Head of caudate nucleus (tissue), 42 donors: Measurements from ENCODE around the gene NKX3-2.

Experiments used
- DNase-seq, 42 donors: peaks; one replicate each; pipeline versions ENCODE4 v3.0.0 to v3.0.0-alpha.2; 2020 to 2021; ENCODE audit warnings: mixed read lengths in 7 of 42
- intact Hi-C: fragments of 100-400 bp; cut with DNase I; formaldehyde crosslinking; loops from one replicate; pipeline ENCODE4 v1.15.0; 2022

The NKX3-2 gene

GRCh38 chr4:13522282-13523104, 21.8 kb downstream of the NKX3-2 start:
- no peak for DNase-seq
- intact Hi-C loops: no loop called here

GRCh38 chr4:13521047-13521446, 23.3 kb downstream of the NKX3-2 start:
- intact Hi-C loops: no loop called here

DNA sequence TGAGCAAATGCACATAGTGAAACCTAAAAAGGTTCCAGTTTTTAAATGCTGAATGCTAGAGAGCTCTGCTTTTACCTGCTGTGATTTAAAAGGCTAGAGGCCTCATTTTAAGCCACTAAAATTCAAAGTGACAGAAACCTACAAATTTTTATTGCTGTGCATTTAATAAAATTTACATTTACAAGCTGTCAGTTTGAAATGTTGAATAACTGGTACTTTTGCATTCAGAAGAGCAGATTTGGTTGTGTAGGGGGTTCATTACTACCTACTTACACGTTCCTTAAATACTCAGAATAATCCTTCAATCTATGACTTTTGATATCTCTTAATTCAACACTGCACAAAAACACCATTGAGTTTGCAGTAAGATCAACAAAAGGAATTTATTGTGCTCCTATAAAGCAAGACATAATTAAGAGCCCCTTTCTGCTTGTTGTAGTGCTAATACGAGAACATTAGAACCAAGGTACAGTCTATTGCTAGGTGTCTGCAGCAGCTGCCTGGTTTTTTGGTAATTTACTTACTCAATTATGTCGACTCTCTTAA, 27.9 kb downstream of the NKX3-2 start:
- no peak for DNase-seq
- intact Hi-C loops: no loop called here

More at GRCh38 chr4:13521047-13521446, 23.3 kb downstream of the NKX3-2 start:
- no peak for DNase-seq

GRCh38 chr4:13515268-13515667, 29.0 kb downstream of the NKX3-2 start:
- intact Hi-C loops: no loop called here
- no peak for DNase-seq

GRCh38 chr4:13514722-13515121, 29.6 kb downstream of the NKX3-2 start:
- intact Hi-C loops: no loop called here
- DNase-seq: no peak

DNA sequence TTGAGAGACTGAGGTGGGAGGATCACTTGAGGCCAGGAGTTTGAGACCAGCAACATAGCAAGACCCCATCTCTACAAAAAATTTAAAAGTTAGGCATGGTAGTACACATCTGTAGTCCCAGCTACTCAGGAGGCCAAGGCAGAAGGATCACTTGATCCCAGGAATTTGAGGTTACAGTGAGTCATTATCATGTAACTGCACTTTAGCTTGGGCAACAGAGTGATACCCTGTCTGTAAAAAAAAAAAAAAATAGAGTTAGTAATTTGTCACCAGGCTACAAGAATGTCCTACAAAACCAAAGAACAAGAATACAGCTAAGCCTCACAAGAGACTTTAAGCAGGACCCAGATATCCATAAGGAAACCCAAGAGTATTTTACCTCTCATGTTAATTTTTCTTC, 33.2 kb downstream of the NKX3-2 start:
- no peak for DNase-seq
- intact Hi-C loops: no loop called here

DNA sequence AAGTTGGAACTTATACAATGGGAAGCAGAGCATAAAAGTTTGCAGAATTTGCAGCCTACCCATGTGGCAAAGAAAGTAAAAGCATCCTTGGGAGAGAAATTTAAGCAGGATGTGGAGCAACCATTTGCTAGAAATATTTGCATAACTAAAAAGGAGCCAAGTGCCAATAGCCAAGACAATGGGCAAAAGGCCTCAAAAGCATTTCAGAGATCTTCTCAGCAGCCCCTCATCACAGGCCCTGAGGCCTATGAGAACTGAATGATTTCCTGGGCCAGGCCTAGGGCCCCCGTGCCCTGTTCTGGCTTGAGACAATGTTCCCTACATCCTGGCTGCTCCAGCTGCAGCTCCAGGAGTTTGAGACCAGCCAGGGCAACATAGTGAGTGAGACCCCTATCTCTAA, 34.9 kb downstream of the NKX3-2 start:
- intact Hi-C loops: no loop called here

DNA sequence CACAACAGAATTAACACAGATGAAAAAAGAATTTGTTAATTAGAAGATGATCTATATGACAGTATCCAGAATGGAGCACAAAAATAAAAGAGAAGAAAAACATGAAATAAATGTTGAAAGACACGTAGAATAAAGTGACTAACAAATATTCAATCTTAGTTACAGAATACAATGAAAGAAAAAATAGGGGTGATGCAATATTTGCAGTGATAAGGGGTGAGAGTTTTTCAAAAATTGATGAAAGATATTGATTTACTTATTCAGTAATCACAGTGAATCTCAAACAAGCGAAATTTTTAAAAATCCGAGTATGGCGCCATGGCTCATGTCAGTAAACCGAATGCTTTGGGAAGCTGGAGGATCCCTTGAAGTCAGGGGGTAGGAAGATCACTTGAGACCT, 39.9 kb downstream of the NKX3-2 start:
- intact Hi-C loops: no loop called here
- no peak for DNase-seq

More for the DNA sequence above, 34.9 kb downstream of the NKX3-2 start:
- no peak for DNase-seq

DNA sequence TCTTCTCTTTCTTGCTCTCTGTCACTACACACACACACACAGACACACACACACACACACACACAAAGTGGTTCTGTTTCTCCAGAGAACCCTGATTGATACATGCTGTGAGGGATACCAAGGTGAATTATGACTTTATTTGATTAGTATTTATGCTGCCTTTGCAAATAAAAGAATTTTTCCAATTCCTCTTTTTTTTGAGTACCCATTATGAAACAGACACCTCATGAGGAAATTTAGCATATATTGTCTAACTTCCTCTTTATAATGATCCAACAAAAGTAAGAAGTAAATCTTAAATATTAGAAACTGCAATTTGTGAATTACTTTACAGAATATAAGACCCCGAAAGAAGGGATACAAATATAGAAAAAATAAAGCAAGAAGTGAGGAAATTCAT, 45.8 kb downstream of the NKX3-2 start:
- intact Hi-C loops: no loop called here
- DNase-seq: no peak

DNA sequence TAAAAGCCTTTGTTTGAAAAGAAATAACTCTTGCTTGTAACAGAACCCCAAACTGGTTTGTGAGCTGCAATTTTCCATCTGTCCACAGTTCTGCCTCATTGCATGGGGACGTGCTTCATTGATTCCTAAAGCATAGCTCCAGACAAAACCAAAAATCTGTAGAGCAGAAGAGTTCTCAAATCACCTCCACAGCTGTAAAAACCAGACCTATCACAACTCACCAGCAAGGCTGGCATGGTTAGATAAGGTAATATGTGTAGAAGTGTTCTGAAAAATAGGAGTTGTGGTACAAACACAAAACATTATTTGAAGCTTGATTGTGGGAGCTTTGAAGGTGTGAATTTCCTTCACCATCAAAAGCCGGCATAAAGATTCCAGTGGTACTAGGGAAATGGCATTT, 47.7 kb downstream of the NKX3-2 start:
- intact Hi-C loops: no loop called here
- no peak for DNase-seq

- intact Hi-C loops: no loop called here
- DNase-seq: no peak
Measured at GRCh38 chr4:13495753-13496152, 48.6 kb downstream of the NKX3-2 start.

DNA sequence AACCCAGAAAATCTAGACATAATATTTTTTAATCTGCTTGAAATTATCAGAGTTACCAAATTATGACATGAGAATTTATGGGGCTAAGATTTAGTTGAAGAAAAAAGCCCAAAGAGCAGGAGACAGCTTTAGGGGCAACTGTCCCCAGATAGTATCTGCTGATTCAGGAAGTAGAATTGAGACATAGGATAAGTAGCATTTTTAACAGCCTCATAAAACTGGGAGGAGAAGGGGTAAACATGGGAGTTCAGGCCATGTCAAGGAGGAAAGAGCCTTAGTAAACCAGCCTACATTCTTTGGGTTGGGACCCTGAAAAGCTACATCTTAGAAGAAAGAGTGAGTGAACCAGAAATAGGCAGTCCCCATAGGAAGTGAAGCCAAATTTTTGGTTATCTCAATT, 50.5 kb downstream of the NKX3-2 start:
- intact Hi-C loops: no loop called here
- DNase-seq: no peak

DNA sequence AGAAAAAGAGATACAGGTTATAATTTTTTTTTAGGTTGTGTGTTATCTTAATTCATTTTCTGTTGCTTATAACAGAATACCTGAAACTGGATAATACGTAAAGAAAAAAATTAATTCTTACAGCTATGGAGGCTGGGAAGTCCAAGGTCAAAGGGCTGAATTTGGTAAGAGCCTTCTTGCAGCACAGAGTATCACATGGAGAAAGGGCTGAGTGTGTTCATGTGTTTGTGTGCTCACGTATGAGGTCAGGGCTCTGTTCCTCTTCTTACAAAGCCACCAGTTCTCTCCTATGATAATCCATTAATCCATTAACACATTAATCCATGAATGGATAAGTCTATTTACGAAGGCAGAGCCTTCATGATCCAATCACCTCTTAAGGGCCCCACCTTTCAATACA, 51.6 kb downstream of the NKX3-2 start:
- intact Hi-C loops: no loop called here
- no peak for DNase-seq
